Osteocyte (in vitro differentiated cells): Measurements from ENCODE around the gene LDOC1. TPM values are rescaled to one million over a fixed set of nuclear protein-coding genes. Genes with fewer than 3 reads are reported as not detected.

ENCODE experiments used
- DNase-seq: peaks from one replicate; pipeline ENCODE4 v3.0.0; 2021; ENCODE audit warnings: mixed read lengths; ENCODE audit not compliant: unreplicated experiment; ENCODE audit errors: extremely low spot score
- H3K27ac Mint-ChIP-seq: one replicate; pipeline ENCODE4 v1.8.0; 2021; ENCODE audit warnings: mild to moderate bottlenecking, mixed read lengths; ENCODE audit not compliant: unreplicated experiment
- H3K27me3 Mint-ChIP-seq: one replicate; pipeline ENCODE4 v1.8.0; 2021; ENCODE audit warnings: mixed read lengths; ENCODE audit not compliant: unreplicated experiment
- H3K36me3 Mint-ChIP-seq: one replicate; pipeline ENCODE4 v1.8.0; 2021; ENCODE audit warnings: mixed read lengths; ENCODE audit not compliant: unreplicated experiment
- H3K4me1 Mint-ChIP-seq: one replicate; pipeline ENCODE4 v1.8.0; 2021; ENCODE audit warnings: mixed read lengths; ENCODE audit not compliant: unreplicated experiment
- H3K4me3 Mint-ChIP-seq: one replicate; pipeline ENCODE4 v1.8.0; 2021; ENCODE audit warnings: mild to moderate bottlenecking, moderate library complexity, mixed read lengths; ENCODE audit not compliant: unreplicated experiment
- H3K9me3 Mint-ChIP-seq: one replicate; pipeline ENCODE4 v1.8.0; 2021; ENCODE audit warnings: mixed read lengths; ENCODE audit not compliant: unreplicated experiment
- CTCF ChIP-seq: fragments of 200-600 bp; sonication (generic); IDR thresholded peaks from 2 replicates; pipeline ENCODE4 v1.5.0; 2021; ENCODE audit warnings: antibody characterized with exemption, mild to moderate bottlenecking, moderate library complexity
- total RNA-seq: library from RNA; stranded (reverse); gene quantifications from 2 replicates; pipeline ENCODE4 v1.2.1, GENCODE V29; 2021

LDOC1 gene
- total RNA-seq, 1 donor from 2014 or later: 38.0 TPM

- Mint-ChIP-seq H3K9me3 (peaks cover 12% of the 10 kb centered on the region), H3K4me1 (no peaks in the 10 kb centered on the region), H3K27ac (no peak overlapping the region), H3K4me3 (no peak overlapping the region), H3K27me3 (peaks cover 2% of the 10 kb centered on the region), H3K36me3 (no peaks in the 10 kb centered on the region)
- TF ChIP-seq CTCF: no peak
- DNase-seq: no peak
Observed at GRCh38 chrX:141185366-141185765, 8.4 kb upstream of the LDOC1 start.

- TF ChIP-seq CTCF: no peak
- DNase-seq: no peak
- H3K4me1 Mint-ChIP-seq: no peaks in the 10 kb centered on the region
- no peaks in the 10 kb centered on the region for H3K36me3 Mint-ChIP-seq
- no peak overlapping the region for H3K27ac Mint-ChIP-seq
- H3K4me3 Mint-ChIP-seq: no peak overlapping the region
- H3K9me3 Mint-ChIP-seq: peaks cover 8% of the 10 kb centered on the region
- H3K27me3 Mint-ChIP-seq: no peaks in the 10 kb centered on the region
Observed at GRCh38 chrX:141183000-141183399, 6.1 kb upstream of the LDOC1 start.

- H3K4me1 Mint-ChIP-seq: peaks cover 4% of the 10 kb centered on the region
- H3K27ac Mint-ChIP-seq: no peak overlapping the region
- H3K36me3 Mint-ChIP-seq: no peaks in the 10 kb centered on the region
- no peak for TF ChIP-seq CTCF
- H3K27me3 Mint-ChIP-seq: no peaks in the 10 kb centered on the region
- no peak for DNase-seq
- no peaks in the 10 kb centered on the region for H3K9me3 Mint-ChIP-seq
- no peak overlapping the region for H3K4me3 Mint-ChIP-seq
Observed at GRCh38 chrX:141180851-141181250, 3.9 kb upstream of the LDOC1 start.

- no peak for TF ChIP-seq CTCF
- Mint-ChIP-seq H3K27ac (no peak overlapping the region), H3K4me3 (peak overlapping the region; percentile 81), H3K27me3 (no peaks in the 10 kb centered on the region), H3K4me1 (peaks cover 6% of the 10 kb centered on the region), H3K9me3 (no peaks in the 10 kb centered on the region), H3K36me3 (no peaks in the 10 kb centered on the region)
- no peak for DNase-seq
Observed at GRCh38 chrX:141175786-141176185, 1.1 kb downstream of the LDOC1 start.

- H3K36me3 Mint-ChIP-seq: no peaks in the 10 kb centered on the region
- no peak overlapping the region for H3K4me3 Mint-ChIP-seq
- no peak overlapping the region for H3K27ac Mint-ChIP-seq
- no peak for DNase-seq
- no peaks in the 10 kb centered on the region for H3K27me3 Mint-ChIP-seq
- no peak for TF ChIP-seq CTCF
- H3K4me1 Mint-ChIP-seq: no peaks in the 10 kb centered on the region
- H3K9me3 Mint-ChIP-seq: peaks cover 8% of the 10 kb centered on the region
Observed at GRCh38 chrX:141164406-141164805, 12.5 kb downstream of the LDOC1 start.
